NCI-H2196 treated with DMSO at 0.1 percent for 48 hours (cell line): ENCODE results near the gene RAB1B.

Source experiments
- DNase-seq: peaks from one replicate; lab custom pipeline; 2025; ENCODE audit not compliant: unreplicated experiment; lab: John Stamatoyannopoulos, UW

RAB1B gene

DNA sequence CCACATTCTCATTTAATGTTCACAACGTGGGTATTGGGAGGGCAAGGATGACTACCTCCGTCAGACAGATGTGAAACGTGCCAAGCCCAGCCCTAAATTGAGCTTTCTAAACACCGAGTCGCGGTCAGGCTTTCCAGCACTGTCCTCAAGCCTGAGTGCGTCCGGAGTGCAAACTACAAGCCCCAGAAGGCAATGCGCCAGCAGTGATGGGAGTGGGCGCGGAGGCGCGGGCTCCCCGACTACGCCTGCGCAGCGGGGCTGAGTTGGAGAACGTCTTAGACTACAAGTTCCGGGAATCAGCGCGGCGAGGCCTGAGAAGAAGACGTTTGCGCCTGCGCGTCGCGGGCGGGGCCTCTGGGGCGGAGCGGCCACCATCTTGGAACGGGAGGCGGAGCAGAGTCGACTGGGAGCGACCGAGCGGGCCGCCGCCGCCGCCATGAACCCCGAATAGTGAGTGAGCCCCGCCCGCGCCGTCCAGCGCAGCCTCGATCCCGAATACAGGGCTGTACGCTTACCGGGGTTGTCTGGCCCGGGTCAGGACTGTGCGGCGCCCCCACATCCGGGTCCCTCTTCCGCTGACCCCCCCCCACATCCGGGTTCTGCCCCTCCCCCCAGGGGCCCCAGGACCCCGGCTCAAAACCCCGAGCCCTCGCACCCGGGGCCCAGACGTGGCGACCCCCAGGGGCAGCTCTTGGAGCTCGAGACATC lies at the start of gene RAB1B:
Gene RAB1B, plus strand, starts transcription at position 396 of the 708 bp plus-strand sequence. Its CDS starts 41 bp downstream, at position 437.
- DNase-seq, result peak; percentile 97

DNA sequence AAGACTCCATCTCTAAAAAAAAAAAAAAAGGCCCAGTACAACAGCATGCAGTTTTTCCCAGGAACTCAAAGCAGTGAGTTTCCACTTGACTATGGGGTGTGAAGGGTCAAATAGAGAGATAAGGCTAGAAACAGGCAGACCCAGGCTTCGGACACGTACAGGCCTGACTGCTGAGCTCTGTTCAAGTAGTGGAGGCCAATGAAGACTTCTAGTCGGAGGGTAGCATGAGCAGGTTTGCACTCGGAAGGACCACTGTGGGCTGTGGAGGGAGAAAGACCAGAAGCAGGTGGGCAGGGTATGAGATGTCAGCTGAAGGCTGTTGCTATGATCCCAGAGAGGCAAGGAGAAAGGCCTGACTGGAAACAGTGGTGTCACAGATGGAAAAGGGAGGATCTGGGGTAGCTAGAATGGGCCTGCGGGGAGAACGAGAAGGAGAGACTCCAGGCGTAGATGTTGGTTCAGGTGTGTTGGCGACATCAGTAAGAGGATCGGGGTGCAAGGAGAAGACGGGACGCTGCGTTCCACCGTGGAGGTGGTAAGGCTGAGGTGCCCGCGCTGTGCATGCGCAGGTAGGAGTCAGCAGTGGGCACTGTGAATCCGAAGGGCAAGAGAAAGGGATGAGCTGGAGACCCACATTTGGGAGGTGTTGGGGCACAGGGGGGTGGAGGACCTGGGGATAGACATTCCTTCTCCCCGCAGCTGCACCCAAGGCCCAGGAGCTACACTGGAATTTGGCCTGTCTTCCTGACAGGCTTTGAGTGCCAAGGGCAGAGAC lies 49.4 kb upstream of the RAB1B start:
- DNase-seq, result no peak

DNA sequence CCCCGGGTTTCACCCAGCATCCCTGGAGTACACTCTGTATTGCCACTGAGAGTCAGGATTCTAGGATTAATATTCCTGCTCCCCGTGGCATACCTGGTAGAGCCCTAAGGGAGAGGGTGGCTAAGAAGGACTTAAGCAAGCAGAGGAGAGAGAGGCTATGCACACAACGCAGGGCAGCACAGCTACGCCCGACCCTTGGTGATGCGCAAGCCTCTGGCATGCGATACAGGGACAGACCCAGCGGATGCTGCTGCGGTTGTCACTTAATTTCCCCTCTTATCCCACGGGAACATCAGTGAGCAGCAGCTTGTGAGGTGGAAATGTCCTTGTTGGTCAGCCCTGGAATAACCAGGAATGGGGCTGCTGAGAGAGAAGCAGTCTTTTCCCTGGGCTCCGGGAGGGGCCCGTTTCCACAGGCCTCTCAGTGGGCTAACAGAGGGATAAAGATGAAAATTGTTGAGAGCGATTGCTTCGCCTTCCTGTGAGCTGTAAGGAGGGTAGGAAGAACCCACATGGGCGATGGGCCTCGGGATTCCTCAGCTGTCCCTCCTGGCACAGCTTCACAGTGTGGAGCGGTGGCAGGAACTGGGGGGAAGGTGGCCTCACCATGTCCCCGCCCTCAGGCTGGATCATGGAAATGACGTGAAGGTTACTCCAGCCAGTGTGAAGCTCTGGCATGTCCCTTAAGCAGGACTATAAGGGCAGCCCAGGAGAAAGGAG lies 48.4 kb upstream of the RAB1B start:
- DNase-seq, result no peak

DNA sequence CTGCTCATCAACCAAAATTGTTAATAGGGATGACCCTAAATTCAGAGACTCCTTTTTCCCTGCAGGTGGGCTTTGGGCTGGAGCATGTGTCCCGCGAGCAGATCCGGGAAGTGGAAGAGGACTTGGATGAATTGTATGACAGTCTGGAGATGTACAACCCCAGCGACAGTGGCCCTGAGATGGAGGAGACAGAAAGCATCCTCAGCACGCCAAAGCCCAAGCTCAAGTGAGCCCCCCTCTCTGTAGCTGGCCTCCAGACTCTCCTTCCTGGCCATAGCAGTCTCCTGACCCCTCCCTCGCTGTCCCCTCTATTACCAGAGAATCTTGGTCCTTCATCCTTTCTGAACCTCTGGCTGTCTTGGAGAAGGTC lies 47.9 kb upstream of the RAB1B start:
- no peak for DNase-seq

DNA sequence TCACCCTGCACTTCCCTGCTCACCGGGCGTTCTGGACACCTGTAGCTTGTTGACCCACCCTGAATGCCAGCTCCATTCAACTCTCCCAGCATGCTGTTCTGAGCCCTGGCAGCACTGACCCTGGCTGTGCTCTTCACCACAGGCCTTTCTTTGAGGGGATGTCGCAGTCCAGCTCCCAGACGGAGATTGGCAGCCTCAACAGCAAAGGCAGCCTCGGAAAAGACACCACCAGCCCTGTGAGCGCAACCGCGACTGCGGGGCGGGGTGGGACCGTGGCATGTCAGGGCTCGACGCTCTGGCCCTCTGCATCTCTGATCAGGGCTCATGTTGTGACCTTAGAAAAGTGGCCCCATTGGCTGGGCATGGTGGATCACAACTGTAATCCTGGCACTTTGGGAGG lies 47.4 kb upstream of the RAB1B start:
- no peak for DNase-seq

DNA sequence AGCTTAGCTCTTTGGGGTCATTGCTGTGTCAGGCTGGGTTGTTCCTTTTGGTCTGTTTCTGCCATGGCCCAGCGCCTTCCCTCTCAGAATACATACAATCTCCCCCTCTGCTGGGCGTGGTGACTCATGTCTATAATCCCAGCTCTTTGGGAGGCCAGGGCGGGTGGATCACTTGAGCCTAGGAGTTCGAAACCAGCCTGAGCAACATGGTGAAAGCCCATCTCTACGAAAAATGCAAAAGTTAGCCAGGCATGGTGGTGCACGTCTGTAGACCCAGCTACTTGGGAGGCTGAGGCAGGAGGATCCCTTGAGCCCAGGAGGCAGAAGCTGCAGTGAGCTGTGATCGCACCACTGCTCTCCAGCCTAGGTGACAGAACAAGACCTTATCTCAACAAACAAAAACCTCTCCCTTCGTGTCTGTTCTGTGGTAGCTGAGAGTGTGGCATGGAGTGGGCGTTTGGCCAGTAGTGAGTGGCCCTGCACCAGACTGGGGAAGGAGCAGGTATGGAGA lies 46.7 kb upstream of the RAB1B start:
- no peak for DNase-seq

DNA sequence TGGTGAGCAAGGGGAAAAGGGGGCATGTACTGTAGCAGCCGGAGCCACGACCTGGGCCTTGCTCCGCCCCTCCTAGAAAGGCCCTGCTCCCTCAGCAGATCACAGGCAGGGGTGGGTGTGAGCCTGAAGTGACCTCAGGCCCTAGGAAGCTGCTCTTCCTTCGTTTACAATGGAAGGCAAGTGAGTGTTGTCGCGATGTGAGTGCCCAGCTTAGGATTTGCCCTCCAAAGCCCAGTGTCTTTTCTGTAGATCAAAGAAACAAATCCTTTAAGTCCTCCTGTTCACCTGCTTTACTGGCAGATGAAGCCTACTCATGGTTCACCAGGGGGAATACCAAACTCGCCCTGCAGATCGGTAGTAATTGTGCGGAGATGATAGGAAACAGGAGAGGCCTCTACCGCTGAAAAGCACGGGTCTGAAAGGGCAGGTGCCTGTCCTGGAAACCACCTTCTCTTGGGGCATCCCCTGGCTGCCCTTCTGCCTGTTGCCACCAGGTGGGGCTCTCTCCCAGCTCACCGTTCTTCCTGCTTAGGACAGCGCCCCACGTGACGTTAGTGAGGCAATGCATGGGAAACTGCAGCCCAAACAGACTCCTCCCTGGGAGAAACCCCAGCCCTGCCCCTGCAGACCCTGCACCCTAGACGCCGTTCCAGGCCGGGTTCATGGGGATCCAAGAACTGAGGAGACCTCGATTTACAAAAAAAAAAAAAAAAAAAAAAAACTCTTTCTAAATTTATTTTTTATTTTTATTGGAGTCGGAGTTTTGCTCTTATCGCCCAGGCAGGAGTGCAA lies 45.9 kb upstream of the RAB1B start:
- peak; percentile 94 for DNase-seq

DNA sequence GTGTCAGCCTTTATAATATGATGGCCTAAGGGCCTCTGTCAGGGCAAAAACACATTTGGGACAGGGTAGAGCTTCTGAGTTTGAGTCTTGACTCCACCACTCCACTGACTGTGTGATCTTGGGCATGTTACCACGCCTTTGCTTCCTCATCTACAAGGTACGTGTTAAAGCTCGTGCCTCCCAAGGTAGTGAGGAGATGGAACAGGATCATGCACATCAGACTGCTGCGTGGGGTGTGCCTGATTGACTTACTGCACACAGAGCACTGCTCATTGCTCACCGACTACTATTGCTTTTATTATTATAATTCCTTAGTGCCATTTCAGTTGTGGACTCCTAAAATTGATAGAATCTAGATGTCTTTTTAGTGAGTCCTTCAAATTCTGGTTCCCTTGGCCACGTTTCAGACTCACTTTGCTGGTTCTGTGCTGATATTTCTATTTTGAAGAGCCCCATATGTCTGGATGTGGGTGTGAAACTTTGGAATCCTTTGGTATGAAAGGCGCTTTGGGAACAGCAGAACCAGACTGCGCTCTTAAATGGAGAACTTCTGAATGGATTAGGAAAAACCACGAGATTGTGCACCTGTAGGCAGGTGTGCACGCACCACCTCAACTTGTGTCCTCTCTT lies 44.1 kb upstream of the RAB1B start:
- no peak for DNase-seq

DNA sequence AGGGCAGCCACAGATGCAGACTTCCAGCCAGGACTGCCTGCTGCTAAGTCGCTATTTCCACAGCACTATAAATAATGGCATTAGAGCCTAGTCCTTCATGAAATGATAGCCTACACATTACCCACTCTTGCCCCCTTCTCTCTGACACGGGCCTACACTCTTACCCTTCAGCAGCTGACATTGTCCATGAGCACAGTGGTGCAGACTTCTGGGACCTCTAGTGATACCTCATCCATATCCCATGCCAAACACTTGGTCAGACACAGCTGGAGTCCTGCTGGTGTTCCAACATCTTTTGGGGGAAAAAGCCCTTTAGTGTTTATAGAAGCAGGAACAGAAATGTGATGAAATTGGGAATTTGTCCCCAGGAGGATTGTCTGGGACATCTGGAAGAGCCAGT lies 43.4 kb upstream of the RAB1B start:
- no peak for DNase-seq

DNA sequence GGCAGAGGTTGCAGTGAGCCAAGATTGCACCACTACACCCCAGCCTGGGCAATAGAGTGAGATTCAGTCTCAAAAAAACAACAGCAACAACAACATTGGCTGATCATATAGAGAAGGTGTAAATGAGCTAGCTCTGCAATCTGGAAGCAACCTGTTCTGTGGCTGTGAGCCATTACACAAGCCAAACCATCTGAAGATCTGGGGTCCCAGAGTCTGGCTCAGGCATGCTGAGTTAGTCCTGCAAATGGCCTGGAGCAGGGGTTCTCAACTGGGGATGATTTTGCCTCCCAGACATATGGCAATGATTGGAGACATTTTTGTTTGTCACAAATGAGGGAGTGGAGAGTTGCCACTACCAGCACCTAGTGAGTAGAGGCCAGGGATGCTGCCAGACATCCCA lies 42.3 kb upstream of the RAB1B start:
- no peak for DNase-seq

DNA sequence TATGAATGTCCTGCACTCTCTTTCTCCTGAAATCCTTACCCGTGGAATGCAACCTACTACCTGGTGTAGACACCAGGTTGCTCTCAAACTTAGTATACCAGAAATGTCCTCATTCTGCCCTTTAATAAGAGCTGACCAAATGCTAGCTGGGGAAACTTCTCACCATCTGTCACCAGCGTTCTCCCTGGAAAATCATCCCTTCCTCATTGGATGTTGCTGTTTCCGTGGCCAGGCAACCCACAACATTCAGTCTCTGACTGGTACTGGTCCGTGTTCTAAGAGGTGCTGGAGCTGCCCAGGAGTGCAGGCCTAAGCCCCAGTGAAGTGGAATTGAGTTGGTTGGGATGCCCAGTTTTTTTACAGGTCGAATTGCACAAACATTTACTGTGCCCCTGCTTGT lies 40.7 kb upstream of the RAB1B start:
- DNase-seq, result no peak

DNA sequence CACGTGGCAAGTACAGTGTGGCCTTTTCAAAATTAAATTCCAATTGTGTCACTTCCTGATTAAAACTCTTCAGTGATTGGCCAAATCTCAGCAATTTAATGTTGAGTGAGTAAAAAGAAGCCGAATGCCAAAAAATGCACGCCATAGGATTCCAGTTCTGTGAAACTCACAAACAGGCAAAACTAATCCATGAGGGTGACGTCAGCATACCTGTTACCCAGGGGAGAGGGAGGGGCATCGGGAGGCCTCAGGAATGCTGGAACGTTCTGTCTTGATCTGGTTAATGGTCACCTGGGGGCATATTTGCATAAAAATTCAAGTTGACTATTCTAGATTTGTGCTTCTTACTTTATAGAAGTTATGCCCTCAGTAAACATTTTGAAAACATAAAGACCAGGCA lies 39.9 kb upstream of the RAB1B start:
- DNase-seq, result no peak

DNA sequence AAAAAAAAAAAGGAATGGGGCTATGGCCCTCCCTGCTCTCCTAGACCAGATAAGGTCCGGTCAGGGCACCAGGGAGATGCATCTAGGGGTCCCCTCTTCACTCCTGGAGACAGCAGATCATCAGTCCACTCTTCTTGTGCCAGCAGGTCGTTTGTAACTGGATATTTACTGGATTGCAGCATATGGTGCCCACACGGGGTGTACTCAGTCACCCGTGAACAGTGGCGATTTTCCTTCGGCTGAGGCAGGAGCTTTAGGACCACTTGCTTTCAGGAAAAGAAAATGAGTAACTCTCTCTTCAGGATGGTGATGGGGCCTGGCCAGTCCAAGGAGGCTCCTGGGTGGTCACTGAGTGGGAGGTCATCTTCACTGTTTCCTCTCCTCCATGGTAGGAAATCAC lies 38.3 kb upstream of the RAB1B start:
- no peak for DNase-seq

DNA sequence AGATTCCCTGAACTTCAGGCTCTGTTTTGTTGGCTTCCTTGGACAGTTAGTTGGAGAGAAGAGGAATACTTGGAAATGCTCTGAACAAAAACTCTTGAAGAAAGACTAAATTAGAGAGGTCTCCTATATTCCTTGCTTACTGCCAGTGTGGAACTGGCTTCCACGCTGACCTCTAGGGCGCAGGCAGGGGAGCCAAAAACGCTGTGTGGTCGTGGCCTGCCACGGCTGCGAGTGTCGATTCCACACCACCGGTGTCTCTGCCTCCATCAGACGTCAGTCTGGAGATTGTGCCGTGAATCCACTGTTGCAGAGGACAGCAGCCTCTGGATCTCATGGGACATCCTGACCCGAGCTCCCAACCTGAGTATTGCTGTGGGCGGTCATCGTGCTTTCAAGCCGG lies 37.5 kb upstream of the RAB1B start:
- no peak for DNase-seq

DNA sequence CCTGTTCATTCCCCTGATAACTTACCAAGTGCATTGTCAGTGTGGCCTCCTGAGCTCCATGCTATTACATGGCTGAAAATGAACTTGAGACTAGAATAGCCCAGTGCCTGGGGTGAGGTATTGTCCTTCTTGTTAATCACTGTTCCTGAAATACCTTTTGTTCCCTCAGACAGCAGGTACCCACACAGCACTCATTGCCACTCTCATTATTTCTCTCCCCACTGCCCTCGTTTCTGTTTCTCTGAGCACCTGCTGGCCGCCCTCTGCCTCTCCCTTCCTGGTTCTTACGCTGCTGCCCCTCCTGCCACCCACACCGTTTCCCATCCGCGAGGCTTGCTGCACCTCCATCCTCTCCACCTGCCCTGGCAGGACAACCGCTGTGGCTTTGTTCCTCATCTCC lies 36.9 kb upstream of the RAB1B start:
- no peak for DNase-seq

DNA sequence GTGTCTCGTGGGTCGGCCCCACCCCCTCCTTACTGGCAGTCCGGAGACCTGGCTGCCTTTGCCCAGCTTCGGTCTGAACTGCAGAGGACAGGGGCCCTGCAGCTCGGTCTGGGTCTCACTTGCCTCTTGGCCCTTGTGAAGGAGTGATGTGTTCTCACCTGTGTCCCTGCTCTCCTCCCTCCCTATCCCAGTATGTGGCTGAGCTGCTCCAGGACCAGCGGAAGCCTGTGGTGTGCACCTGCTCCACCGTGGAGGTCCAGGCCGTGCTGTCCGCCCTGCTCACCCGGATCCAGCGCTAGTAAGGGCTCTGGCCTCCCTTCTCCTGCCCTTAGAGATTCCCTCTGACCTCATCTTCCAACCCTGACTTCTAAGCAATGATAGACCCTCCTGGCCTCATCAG lies 35.7 kb upstream of the RAB1B start:
- no peak for DNase-seq

DNA sequence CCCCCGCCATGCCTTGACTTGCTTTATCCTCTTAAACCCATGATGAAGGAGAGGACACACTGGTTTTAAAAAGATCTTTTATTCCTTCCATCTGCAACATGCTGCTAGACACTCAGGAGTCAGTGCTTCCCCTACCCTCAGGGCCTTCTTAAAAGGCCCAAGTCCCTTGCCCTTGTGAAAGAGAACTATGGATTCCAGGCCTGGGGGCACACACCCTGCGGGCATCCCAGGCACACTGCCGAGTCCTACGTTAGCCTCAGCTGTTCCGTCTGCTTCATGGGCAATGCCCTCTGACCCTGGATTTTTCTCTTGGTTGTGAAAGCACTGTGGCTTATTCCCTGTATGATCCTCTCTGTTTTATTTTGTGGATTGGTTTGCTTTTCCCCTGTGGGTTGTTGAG lies 35.1 kb upstream of the RAB1B start:
- no peak for DNase-seq

DNA sequence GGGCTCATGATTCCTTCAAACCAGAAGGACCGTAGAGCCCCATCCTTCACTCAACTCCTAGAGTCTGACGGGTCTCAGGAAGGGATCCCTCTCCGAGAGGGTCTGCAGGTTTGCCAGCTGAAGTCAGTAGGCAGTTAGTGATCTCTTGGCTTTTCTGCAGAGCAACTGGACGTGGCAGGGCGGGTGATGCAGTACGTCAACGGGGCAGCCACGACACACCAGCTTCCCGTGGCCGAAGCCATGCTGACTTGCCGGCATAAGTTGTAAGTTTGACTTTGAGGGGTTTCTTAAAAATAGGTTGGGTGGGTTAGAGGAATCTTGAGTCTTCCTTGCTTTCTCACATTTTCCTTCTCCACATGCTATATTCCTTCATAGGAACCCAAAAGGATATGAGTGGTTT lies 33.3 kb upstream of the RAB1B start:
- no peak for DNase-seq

DNA sequence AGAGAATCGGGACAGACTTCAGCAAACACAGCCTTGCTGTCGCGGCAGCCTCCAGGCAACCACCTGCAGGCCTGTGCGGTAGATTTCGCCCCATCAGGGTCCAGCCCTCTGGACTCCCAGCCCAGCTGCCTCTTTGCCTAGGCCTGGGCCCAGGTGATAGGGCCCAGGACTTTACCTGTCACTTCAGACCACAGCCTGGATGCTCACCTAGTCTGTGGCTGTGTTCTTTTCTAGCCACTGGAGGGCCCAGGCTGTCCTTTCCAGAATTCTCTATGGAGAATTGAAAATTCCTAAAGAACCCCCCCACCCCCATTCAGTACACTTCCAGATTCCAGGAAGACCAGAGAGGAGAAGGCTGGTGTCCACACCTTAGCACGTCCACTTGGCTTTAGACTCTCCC lies 30.6 kb upstream of the RAB1B start:
- no peak for DNase-seq

DNA sequence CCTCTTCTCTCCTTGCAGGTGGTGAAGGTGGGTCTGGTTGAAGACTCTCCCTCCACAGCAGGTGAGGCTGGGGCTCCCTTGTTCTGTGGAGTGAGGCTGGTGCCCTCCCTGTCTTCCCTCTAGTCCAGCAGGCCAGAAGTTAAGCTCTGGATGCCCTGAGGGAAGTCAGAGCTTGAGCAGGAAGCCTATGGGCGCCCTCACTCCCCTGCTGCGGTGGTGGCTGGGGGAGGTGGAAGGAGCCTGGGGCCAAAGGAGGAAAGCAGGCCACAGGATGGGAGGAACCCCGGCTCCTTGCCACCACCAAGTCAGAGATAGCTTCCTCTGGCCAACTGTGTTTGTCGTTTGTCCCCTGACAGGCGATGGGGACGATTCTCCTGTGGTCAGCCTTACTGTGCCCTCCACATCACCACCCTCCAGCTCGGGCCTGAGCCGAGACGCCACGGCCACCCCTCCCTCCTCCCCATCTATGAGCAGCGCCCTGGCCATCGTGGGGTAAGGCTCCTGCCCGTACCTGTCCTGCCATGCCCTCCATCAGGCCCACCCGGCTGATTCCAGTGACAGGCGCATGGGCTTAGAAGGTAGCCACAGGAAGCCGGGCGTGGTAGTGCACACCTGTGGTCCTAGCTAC lies 29.5 kb upstream of the RAB1B start:
- no peak for DNase-seq
